Renal cortical epithelial cell (primary cell): Measurements from ENCODE around the gene RIMBP2. TPM values are rescaled to one million over a fixed set of nuclear protein-coding genes. Genes with fewer than 3 reads are reported as not detected.

Experiments
- DNase-seq: peaks from one replicate; pipeline ENCODE4 v3.0.0-alpha.2; 2011; ENCODE audit warnings: low read depth
- total RNA-seq: library from RNA; depleted of rRNA; stranded (reverse); fragments of >200 nt; gene quantifications from 2 replicates; pipeline ENCODE4 v1.2.3, GENCODE V29; 2014

The RIMBP2 gene
- total RNA-seq, 1 donor from 2014 or later, result 3.2 TPM

GRCh38 chr12:130538343-130539095, 177.6 kb downstream of the RIMBP2 start:
- DNase-seq, result no peak

- DNase-seq, result no peak
Observed at GRCh38 chr12:130537655-130538054, 178.4 kb downstream of the RIMBP2 start.

- no peak for DNase-seq
Observed at GRCh38 chr12:130537051-130537450, 179.0 kb downstream of the RIMBP2 start.

- no peak for DNase-seq
Observed at GRCh38 chr12:130530429-130530828, 185.7 kb downstream of the RIMBP2 start.

GRCh38 chr12:130529781-130530180, 186.3 kb downstream of the RIMBP2 start:
- no peak for DNase-seq

GRCh38 chr12:130527239-130527638, 188.9 kb downstream of the RIMBP2 start:
- no peak for DNase-seq

GRCh38 chr12:130526813-130527212, 189.3 kb downstream of the RIMBP2 start:
- DNase-seq, result no peak

- DNase-seq, result no peak
Observed at GRCh38 chr12:130525384-130526172, 190.5 kb downstream of the RIMBP2 start.

GRCh38 chr12:130524759-130525158, 191.3 kb downstream of the RIMBP2 start:
- DNase-seq, result no peak

GRCh38 chr12:130523863-130524614, 192.1 kb downstream of the RIMBP2 start:
- no peak for DNase-seq

GRCh38 chr12:130523208-130523607, 192.9 kb downstream of the RIMBP2 start:
- DNase-seq, result no peak

GRCh38 chr12:130522244-130522834, 193.8 kb downstream of the RIMBP2 start:
- no peak for DNase-seq

GRCh38 chr12:130521375-130522124, 194.5 kb downstream of the RIMBP2 start:
- DNase-seq, result no peak

- no peak for DNase-seq
Observed at GRCh38 chr12:130520784-130521183, 195.3 kb downstream of the RIMBP2 start.

- no peak for DNase-seq
Observed at GRCh38 chr12:130517588-130517987, 198.5 kb downstream of the RIMBP2 start.

GRCh38 chr12:130514149-130514551, 201.9 kb downstream of the RIMBP2 start:
- no peak for DNase-seq

- DNase-seq, result no peak
Observed at GRCh38 chr12:130513556-130513955, 202.5 kb downstream of the RIMBP2 start.

- DNase-seq, result no peak
Observed at GRCh38 chr12:130511285-130511684, 204.8 kb downstream of the RIMBP2 start.

- DNase-seq, result no peak
Observed at GRCh38 chr12:130509454-130509853, 206.6 kb downstream of the RIMBP2 start.

GRCh38 chr12:130508847-130509246, 207.3 kb downstream of the RIMBP2 start:
- DNase-seq, result no peak

- DNase-seq, result no peak
Observed at GRCh38 chr12:130508318-130508717, 207.8 kb downstream of the RIMBP2 start.
